ENCODE data around the gene FMO5. TPM values are rescaled to one million over a fixed set of nuclear protein-coding genes. Genes with fewer than 3 reads are reported as not detected.

Gene FMO5
- total RNA-seq, 2 experiments from 2014 or later, result 0.41 to 0.67 TPM

DNA sequence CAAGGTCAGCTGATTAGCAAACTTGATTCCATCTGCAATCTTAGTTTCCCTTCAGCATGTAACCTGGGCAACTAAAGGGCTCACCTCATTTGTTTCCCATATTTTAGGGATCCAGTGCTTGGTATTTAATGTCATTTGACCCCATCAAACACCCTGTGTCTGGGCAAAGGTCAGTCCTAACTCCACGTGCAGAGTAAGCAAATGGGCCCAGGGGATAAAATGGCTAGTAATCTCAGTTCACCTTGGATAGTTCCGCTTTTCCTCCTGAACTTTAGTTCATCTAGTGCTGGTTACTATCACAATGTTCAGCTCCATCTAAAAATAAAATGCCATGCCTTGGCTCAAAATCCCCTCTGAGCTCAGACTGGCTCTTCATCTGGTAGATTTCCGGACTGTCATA lies 72.4 kb downstream of the FMO5 start:
- H3K27ac ChIP-seq (ENCODE audit: low read depth in 1 of 2, low read length in 2 of 2), result no peak overlapping the region
- H3K27me3 ChIP-seq (ENCODE audit: control insufficient read depth in 1 of 2, insufficient read depth in 2 of 2, low read length in 2 of 2), result no peaks in the 10 kb centered on the region
- Mint-ChIP-seq H3K4me3 (no peak overlapping the region), H3K27me3 (no peaks in the 10 kb centered on the region), H3K9me3 (no peaks in the 10 kb centered on the region), H3K36me3 (ENCODE audit: low read depth) (peaks cover 36% of the 10 kb centered on the region), H3K4me1 (ENCODE audit: low read depth) (no peaks in the 10 kb centered on the region), H3K27ac (no peak overlapping the region)
- H3K36me3 ChIP-seq (ENCODE audit: insufficient read depth, low read length), result peaks cover 21% of the 10 kb centered on the region
- CTCF ChIA-PET, result no interaction called here
- no peak for ATAC-seq (ENCODE audit: poor library complexity)
- no peaks in the 10 kb centered on the region for H3K9me3 ChIP-seq (ENCODE audit: control insufficient read depth in 1 of 2, insufficient read depth in 1 of 2, low read length in 2 of 2)
- no peaks in the 10 kb centered on the region for H3K4me1 ChIP-seq (ENCODE audit: insufficient read depth, low read length)
- TF ChIP-seq CTCF (IDR thresholded peaks at IDR 0.05), result no peak
- POLR2A ChIA-PET, result no interaction called here
- no peak overlapping the region for H3K4me3 ChIP-seq (ENCODE audit: low read length)
- intact Hi-C loops (cut with DNase I, micrococcal nuclease), result no loop called here
- no peak for DNase-seq

GRCh38 chr1:147151244-147151643 lies 73.9 kb downstream of the FMO5 start:
- POLR2A ChIA-PET, result no interaction called here
- Histone ChIP-seq H3K4me1 (ENCODE audit: insufficient read depth, low read length) (no peaks in the 10 kb centered on the region), H3K27me3 (ENCODE audit: control insufficient read depth in 1 of 2, insufficient read depth in 2 of 2, low read length in 2 of 2) (no peaks in the 10 kb centered on the region), H3K4me3 (ENCODE audit: low read length) (no peak overlapping the region), H3K9me3 (ENCODE audit: control insufficient read depth in 1 of 2, insufficient read depth in 1 of 2, low read length in 2 of 2) (no peaks in the 10 kb centered on the region), H3K27ac (ENCODE audit: low read depth in 1 of 2, low read length in 2 of 2) (no peak overlapping the region), H3K36me3 (ENCODE audit: insufficient read depth, low read length) (peaks cover 14% of the 10 kb centered on the region)
- no peak for TF ChIP-seq CTCF (IDR thresholded peaks at IDR 0.05)
- Mint-ChIP-seq H3K9me3 (no peaks in the 10 kb centered on the region), H3K4me1 (ENCODE audit: low read depth) (no peaks in the 10 kb centered on the region), H3K27ac (no peak overlapping the region), H3K27me3 (peaks cover 6% of the 10 kb centered on the region), H3K4me3 (no peak overlapping the region), H3K36me3 (ENCODE audit: low read depth) (peaks cover 21% of the 10 kb centered on the region)
- CTCF ChIA-PET, result no interaction called here
- ATAC-seq (ENCODE audit: poor library complexity) (no peak), DNase-seq (no peak)
- intact Hi-C loops (cut with DNase I, micrococcal nuclease), result no loop called here

DNA sequence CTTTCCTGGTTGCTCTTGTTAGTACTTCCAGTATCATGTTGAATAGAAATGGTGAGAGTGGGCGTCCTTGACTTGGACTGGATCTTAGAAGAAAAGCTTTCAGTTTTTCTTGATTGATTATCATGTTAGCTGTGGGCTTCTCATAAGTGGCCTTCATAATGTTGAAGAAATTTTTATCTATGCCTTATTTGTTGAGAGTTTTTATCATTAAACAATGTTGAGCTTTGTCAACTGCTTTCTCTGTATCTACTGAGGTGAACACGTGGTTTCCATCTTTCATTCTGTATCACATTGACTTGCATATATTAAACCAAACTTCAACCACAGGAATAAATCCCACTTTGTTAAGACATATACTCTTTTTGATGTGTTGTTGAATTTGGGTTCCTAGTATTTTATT lies 82.3 kb downstream of the FMO5 start:
- Mint-ChIP-seq H3K27me3 (peaks cover 48% of the 10 kb centered on the region), H3K4me1 (ENCODE audit: low read depth) (no peaks in the 10 kb centered on the region)

More for the DNA sequence above, 82.3 kb downstream of the FMO5 start:
- no peak for TF ChIP-seq CTCF (IDR thresholded peaks at IDR 0.05)
- intact Hi-C loops (cut with DNase I, micrococcal nuclease), result no loop called here
- Mint-ChIP-seq H3K9me3 (no peaks in the 10 kb centered on the region), H3K27ac (no peak overlapping the region), H3K4me3 (no peak overlapping the region), H3K36me3 (ENCODE audit: low read depth) (no peaks in the 10 kb centered on the region)
- no peaks in the 10 kb centered on the region for H3K36me3 ChIP-seq (ENCODE audit: insufficient read depth, low read length)
- POLR2A ChIA-PET, result no interaction called here
- CTCF ChIA-PET, result interaction anchor here (1.0 kb wide), 1 partner anchor 99 kb away, joined by 3 read pairs; the partner anchor contains the start of gene CHD1L
- DNase-seq (no peak), ATAC-seq (ENCODE audit: poor library complexity) (no peak)
- no peak overlapping the region for H3K27ac ChIP-seq (ENCODE audit: low read depth in 1 of 2, low read length in 2 of 2)
- H3K9me3 ChIP-seq (ENCODE audit: control insufficient read depth in 1 of 2, insufficient read depth in 1 of 2, low read length in 2 of 2), result no peaks in the 10 kb centered on the region
- H3K4me3 ChIP-seq (ENCODE audit: low read length), result no peak overlapping the region
- no peaks in the 10 kb centered on the region for H3K4me1 ChIP-seq (ENCODE audit: insufficient read depth, low read length)
- peaks cover 0 to 8% of the 10 kb centered on the region in 2 experiments for H3K27me3 ChIP-seq (ENCODE audit: control insufficient read depth in 1 of 2, insufficient read depth in 2 of 2, low read length in 2 of 2)

Other genes with a start within 250 kb of the FMO5 start
- gene PRKAB2, start 52.9 kb downstream of the FMO5 start, total RNA-seq, result 1 to 10 TPM; 7.4 to 9.6 TPM
- gene CHD1L, start 17.3 kb upstream of the FMO5 start, total RNA-seq, result 10 to 100 TPM; 22.0 to 22.8 TPM

All from CD4-positive, alpha-beta T cell (primary cell).